NCI-H2081 treated with DMSO at 0.1 percent for 48 hours (cell line): ENCODE data around the gene SCN5A.

ENCODE experiments used
- DNase-seq: peaks from one replicate; lab custom pipeline; 2025; lab: John Stamatoyannopoulos, UW

SCN5A gene

DNA sequence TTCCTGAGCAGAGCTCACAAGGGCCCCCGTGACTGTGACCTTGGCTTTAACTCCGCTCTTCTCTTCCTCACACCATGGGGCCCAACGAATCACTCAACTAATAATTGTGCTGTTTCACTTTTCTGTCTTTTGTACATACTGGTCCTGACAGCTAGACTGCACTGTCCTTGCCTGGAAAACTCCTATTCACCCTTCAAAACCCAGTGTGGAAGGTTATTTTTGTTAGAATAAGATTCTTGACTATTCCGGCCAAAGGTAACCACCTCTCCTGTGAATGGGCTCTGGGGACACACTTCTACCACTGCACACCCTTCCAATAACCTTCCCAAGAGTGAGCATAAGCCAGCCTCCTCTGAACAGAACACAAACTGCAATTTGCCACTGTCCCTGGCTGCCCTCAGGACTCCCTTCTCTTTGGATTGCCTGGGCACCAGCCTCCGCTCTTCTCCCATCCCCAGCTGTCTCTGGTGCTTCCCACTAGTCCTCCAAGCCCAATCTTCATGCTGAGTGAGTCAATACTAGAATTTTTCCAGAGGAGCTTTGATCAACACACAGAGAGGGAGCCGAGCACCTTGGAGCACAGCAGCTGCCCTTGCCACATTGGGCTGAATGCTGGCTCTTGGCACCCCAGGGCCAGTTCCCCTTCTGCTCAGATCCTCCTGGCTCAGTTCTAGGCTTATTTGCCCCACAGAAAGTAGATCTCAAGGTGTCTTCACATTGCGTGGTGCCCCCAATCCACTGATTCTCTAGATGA, 2.1 kb downstream of the SCN5A start:
- no peak for DNase-seq

DNA sequence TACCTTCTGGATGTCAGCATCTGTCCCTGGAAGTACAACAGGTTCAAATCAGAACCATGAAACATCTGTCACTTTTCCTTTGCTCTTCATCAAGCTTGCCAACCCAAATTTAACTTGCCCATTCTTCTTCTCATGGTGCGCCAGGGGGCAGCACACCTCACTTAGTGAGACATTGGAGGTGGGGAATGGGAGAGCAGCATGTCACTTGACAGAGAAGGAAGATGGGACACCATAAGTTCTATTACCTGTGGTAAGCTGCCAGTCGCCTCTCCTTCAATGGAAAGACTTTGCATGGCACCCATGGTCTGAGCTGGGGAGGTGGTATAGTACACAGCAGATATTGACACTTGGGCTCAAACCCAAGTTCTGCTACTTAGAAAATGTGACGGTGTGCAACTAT, 2.9 kb downstream of the SCN5A start:
- DNase-seq = no peak

DNA sequence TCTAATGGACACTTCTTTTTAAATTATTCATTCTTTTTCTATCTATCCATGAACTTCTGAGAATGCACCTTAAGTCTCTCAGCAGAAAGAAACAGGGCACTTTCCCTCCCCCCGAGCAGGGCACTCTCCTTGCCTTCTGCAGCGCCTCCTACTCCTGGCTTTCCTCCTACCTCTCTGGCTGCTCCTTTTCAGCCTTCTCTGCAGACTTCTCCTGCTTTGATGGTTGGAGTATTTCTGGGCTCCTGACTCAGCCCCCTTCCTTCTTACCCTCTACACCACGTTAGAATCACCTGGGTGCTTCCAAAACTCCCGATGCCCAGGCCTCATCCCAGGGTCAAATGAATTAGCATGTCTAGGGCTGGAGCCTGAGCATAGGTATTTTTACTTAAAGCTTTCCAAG, 3.4 kb downstream of the SCN5A start:
- no peak for DNase-seq

DNA sequence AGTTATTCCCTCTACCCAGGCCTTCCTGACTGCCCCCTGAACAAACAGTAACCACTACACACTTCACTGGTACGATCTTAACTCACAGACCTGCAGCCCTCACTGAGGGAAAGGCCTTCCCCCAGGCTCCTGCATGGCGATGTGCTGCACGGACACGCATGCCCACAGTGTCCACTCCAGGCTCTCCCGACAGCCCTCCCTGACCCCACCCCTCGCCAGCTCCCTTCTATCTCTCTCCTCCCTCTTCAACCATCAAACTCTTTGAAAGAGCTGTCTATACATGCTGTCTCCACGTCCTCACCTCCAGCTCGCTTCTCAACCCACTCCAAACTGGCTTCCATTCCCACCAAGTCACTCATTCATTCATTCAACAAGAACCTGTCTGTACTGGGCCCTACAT, 3.9 kb downstream of the SCN5A start:
- no peak for DNase-seq

DNA sequence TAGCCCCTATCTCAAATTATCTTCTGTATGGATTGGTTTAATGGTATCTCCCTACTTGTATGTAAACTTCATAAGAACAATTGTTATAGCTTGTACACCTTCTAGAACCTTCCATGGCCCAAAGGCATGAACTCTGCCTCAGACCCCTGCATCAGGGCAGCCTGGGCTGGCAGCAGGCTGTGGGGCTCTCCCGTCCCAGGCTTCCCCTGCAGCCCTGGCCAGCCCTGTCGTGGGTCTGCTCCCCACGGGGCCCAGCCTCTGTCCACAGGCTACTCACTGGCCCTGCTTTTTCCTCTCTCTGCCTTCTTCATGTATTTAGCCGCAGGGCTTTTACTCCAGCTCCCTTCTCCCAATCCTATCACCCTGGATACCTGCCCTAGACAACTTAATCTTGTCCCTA, 4.4 kb downstream of the SCN5A start:
- no peak for DNase-seq

DNA sequence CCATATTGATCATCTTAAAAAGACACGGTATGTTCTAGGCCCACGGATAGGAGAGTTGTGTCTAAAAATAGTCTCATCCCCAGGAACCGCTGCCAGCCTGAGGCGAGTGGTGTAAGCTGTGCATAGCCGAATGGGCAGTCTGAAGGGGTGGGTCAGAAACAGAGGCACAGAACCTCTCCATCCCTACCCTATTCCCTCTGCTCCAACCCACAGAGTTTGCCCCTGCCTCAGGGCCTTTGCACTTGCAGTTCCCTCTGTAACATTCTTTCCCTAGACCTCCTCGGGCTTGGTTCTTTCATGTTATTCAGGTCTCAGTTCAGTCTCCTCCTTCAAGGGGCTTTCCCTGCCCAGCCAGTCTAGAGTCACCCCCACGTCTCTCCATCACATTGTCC, 4.8 kb downstream of the SCN5A start:
- DNase-seq = no peak

DNA sequence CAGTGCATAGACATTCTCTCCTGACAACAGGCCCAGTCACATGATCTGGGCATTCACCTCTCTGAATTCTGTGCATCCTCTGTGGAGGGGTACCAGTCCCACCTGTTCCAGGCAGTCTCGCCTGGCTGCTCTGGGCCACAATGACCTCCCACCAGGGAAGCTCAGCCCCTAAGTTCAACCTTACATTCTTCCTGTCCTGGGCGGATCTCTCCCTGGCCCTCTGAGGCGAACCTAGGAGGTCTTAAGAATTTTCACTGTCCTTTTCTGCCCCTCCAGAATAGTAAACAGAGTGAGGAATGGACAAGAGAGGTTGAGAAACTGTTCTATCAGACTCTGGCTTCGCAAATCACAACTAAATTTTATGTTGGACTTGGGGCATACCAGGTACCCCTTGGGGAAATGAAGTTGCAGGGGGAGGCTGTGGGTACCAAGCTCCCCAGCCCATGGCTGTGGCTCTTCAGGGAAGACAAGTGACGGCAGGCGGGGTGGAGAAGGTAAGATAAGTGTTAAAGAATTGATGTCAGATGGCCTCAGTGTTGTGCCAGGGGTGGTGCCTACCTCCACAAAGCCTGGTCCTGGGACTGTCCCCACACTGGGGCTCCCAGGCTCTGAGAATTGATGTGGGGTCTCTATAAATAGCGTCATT, 5.3 kb downstream of the SCN5A start:
- no peak for DNase-seq

DNA sequence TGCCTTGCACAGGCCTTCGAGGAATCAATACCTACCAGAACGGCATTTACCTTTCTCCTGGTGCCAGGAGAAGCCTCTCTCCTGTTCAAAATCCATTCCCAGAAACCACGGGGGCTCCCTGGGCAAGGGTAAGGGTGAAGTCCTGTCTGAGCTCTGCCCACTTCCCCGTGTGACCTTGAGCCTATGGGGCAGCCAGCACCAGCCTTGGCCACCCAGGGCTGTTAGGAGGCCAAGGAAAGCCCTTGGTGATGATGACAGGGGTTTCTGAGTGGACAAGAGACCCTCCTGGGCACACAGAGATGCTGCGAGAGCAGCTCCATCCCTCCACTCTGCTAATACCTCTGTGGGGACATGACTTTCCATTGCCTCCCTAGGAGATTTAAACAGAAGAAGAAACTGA, 5.9 kb downstream of the SCN5A start:
- no peak for DNase-seq

DNA sequence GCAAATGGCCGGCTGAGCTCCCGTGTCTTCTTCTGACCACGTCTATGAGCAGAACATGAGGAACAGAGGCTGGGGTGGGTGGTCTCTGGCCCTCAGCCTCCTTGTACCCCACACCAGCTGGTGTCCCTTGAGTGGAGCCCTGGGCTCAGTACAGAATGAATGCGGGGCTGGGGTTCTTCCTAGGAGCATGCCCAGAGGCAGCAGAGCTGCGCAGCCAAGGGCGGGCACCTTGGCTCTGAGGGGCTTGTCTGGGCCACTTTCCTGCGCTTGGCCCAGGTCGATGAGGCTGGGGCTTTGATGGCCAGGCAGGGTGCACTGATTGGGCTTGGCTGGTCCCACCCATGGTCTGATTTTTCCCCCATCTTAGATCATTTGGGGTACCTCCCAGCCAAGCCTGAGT, 6.4 kb downstream of the SCN5A start:
- no peak for DNase-seq

DNA sequence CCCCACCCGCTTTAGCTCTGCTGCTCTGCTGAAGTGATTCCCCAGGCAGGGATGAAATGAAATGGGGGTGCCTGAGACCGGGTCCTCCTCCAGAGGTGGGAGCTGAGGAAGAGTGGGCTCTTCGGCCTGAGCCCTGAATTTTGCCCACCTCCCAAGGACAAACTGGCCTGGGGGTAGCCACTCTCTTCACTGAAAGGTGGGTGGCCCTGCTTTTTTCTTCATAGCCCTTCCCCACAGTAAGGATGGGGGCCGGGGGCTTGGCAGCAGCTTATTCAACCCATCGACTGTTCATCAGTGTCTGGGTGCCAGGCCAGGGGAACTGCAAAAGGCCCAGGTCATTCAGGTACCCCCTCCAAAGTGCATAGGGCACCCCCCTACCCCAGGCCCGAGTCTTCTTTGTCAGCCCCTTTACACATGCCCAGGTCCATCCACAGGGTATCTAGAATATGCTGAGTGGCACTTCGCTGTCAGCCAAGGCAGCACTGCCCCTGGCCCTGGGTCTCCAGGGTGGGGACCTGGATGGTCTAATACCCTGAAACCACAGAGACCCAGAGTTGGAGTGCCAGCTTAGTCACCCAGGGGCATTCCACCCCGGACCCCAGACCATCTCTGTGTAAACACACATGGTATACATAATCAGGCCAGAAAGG, 7.9 kb downstream of the SCN5A start:
- no peak for DNase-seq

DNA sequence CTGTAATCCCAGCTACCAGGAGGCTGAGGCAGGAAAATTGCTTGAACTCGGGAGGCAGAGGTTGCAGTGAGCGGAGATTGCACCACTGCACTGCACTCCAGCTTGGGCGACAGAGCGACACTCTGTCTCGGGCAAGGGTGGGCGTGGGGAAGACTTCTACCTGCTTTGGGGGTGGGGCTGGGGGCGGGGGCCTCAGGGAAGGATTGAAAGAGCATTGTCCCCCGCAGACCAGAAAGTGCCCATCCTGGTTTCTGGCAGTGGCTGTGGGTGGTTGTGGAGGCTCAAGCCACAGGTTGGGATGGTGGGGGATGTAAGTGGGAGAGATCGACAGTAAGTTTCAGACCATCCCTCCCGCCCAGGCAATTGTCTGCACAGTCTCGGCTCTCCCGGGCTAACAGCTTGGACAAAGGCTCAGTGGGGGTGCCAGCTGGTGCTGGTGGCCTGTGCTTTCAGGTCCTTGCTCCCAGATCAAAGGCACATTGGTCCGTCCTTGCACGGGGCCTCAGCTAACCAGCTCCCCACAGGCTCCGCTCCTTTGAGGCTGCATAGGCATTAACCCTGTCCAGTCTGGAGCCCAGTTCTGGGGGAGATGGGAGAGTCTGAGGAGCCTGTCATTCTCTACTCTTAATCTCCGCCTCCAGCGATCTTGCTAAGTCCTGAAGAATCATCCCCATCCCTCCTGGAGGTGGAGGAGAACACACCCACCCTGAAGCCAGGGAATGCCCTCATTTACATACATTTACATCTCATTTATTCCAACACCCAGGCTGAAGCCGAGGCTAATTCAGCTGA, 8.6 kb downstream of the SCN5A start:
- DNase-seq = no peak

DNA sequence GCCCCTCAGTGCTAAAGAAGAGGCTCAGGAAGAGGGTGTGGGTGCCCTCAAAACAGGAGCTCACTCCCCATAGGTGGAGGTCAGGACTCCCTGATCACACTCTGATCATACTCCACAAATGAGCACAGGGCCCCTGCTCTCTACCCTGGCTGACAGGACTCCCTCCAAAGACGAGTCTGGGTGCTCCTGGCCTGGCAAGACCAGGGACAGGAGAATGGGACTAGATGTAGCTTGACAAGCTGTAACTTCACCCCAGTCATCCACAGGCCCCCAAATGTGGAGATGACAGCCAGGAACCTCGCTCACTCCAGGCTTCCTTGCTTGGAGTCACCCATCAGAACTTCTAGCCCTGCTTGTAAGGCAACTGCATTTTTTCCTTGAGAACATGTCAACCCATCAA, 11.1 kb downstream of the SCN5A start:
- DNase-seq = no peak

DNA sequence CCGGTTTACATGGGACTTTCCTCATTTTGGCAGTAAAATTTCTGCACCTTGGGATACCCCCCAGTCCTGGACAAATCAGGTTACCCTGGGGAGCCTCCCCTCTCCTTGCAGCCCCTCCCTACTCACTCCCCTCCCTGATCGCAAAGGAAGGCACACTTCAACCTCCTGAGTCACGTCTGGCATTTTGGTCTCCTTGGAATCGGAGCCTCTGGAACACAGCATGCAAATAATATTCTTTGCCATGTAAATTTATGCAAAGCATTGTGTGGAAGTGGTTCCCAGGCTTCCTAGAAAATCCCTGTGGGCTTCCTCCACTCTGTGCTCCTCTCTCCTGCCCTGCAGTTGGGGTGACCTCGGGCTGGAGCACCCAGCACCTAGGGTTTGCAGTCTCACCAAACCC, 11.6 kb downstream of the SCN5A start:
- no peak for DNase-seq

DNA sequence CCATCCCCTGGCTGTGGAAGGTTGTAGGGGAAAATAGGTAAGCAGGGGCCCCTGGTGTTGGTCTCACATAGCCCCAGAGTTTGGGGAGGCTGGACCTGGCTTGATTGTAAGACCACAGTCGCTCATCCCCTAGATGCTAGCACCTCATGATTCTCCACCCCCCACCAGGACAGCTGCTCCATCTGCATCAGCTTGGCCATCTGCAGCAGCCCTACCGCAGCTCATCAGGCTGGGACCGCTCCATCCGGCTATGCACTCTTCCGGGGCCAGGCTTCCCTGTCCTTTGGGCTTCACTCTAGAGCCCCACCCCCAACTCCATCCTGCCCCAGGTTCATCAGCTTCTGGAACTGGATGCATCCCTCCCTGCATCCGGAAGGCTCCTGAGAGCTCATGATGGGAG, 12.6 kb downstream of the SCN5A start:
- no peak for DNase-seq

DNA sequence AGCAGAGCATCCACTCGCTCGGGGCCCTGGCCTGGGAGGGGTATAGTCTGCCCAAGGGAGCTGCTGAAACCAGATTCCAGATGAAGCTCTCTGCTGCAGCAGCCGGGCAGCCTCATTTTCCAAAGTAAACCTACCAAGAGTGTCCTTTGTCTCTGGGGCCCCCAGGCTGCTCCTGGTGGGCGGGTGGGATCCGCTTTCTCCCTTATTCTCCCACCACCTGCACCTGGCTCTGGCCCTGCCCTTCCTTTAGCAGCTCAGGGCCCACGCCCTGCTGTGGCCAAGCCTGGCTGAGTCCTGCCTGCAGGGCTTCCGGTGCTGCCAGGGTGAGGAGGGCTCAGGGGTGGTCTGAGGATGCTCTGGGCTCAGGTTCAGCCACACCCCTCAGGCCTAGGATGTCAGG, 13.0 kb downstream of the SCN5A start:
- no peak for DNase-seq

DNA sequence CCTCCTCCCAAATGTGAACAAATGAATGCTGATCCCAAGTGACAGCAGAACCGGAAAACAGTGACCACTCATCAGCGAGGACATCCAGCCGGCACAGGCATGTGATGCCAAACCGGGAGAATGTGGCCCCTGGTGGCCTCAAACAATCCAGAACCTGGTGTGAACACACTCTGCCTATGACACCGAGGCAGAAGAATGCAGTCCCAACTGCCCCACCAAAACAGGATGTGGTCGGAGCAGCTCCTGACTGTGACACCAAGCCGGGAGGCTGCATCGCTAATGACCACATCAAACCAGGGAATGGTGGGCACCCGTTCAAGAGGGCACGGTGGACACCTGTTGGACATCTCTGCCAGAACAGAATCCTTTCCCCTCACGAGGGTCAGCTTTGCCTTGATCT, 15.4 kb downstream of the SCN5A start:
- no peak for DNase-seq

DNA sequence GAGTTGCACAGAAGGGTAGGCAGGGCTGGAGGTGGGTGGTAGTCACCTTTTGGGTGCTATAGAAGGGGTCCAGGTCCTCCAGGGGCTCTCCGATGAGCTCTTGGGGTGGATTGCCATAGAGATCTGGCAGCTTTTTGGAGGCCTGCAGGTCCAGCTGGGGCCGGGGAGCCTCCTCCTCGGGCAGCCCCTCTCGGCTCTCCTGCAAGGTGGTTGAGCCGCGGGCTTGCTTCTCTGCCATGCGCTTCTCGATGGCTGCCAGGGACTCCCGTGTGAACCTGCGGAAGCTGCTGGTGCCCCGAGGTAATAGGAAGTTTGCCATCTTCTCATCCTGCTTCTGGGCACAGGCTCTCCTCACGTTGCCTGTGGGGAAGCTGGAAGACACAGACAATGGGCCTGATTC, 16.5 kb downstream of the SCN5A start:
- no peak for DNase-seq

DNA sequence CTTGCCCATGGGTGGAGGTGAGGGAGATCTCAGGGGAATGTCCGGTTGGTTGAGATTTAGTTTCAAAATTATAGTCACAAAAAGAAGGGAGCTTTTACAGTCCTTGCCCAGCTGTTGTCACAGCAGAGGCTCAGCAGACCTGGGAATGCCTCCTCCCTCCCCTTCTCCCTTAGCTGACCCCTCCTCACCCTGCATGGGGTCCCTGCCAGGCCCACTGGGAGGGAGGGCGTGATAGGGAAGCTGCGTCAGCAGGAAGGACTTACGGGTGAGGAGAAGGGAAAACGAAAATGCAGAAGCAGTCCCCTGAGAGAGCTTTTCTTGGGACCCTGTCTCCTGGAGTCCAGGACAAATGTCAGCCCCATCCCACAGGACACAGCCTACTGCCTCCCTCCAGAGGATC, 18.9 kb downstream of the SCN5A start:
- DNase-seq = no peak

DNA sequence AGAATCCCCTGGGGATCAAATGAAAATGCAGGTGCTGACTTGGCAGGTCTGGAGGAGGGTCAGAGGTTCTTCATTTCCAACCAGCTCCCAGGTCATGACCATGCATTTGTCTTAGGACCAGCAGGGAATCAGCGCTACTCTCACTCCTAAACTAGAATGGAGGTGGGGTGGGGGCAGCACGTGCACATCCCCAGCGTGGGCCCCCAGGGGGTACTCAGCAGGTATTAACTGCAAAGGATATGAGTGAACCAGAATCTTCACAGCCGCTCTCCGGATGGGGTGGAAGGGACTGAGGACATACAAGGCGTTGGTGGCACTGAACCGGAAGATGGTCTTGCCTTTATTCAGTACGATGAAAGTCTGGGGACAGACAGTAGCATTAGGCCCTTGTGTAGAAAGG, 19.4 kb downstream of the SCN5A start:
- DNase-seq = no peak

DNA sequence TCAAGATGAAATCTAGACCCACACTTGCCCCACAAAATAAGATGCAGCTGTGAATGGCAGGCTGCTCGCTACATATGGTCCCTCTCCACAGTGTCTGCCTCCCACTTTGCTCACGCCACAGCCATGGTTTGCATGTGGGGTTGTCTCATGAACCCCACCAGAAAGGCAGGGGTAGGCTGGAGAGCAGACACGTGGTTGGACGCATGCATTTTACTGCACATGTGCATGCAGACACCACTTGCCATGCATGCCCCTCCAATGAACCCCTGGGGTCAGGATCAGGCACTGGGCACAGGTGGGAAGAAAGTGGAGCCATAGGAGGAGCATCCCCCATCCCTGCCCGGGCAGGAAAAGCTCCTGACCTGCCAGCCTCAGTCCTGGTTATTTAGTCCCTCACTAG, 20.7 kb downstream of the SCN5A start:
- no peak for DNase-seq

DNA sequence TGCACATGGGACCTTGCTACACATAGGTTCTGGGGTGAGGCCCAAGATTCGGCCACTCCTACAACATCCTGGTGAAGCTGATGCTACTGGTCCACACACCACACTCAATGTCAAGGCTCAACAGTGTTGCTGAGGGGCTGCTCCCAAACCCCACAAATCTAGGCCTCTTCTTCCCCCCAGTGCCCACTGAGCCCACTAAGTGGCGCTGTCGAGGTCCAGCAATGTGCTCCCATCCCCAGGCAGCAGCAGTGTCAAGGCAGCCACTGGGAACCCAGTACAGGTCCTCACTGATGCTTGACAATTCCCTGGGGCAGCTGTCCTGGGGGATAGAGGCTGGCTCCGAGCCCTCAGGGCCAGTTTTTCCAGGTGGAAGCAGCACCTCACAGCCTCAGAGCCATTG, 21.5 kb downstream of the SCN5A start:
- no peak for DNase-seq

DNA sequence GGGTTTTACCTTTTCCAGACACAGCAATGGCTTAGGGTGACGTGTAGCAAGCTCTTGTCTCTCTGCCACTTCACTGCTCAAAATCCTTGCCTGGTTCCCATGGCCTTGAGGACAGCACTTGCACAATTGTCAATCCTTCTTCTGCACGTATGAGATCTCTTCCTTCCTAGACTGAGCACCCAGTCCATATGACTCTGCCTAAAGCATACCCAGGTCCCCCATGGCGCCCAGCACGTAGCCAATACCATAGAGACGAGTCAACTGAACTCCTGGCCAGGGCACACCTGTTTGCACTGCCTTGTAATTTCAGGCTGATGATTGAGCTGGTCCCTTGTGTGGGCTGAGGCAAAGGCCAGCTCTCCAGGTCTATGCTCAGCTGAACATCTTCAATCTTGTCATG, 23.3 kb downstream of the SCN5A start:
- DNase-seq = no peak

DNA sequence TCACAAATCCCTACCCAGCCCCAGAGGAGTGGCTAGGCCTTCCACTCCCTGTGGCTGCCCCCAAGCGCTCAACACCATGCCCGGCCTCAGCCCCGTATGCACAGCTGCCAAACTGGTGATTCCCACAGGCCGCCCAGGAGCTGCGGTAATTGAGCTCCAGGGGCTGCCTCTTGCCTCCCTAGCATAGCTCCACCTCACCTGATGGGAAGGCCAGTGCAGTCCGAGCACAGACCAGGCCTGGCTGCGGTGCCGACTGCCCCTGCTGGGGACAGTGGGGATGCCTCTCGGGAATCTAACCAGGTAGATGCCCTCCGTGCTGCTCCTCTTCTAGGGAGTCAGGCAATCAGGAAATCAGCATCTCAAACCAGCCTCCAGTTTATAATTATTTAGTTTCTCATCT, 25.9 kb downstream of the SCN5A start:
- DNase-seq = no peak
